HG03066 (cell line): ENCODE measurements around the gene UBE4B.

Source experiments
- ATAC-seq: cut with Tn5 transposase; IDR thresholded peaks from one replicate; pipeline ENCODE4 v1.9.1; 2021; ENCODE audit warnings: low read depth; ENCODE audit not compliant: unreplicated experiment

UBE4B gene

GRCh38 chr1:10033359-10033845 is 644 bp downstream of the UBE4B start:
- ATAC-seq: peak; percentile 11

- no peak for ATAC-seq
These were observed 10.0 kb downstream of the UBE4B start for GRCh38 chr1:10042746-10043145.

GRCh38 chr1:10045480-10046355 is 13.0 kb downstream of the UBE4B start:
- no peak for ATAC-seq

GRCh38 chr1:10046356-10047085 is 13.8 kb downstream of the UBE4B start:
- no peak for ATAC-seq

- ATAC-seq: no peak
These were observed 15.8 kb downstream of the UBE4B start for GRCh38 chr1:10048601-10049000.

GRCh38 chr1:10050611-10051010 is 17.9 kb downstream of the UBE4B start:
- no peak for ATAC-seq

GRCh38 chr1:10051656-10052055 is 18.9 kb downstream of the UBE4B start:
- ATAC-seq: no peak

GRCh38 chr1:10052347-10052746 is 19.6 kb downstream of the UBE4B start:
- ATAC-seq: no peak

GRCh38 chr1:10054465-10054864 is 21.7 kb downstream of the UBE4B start:
- no peak for ATAC-seq

GRCh38 chr1:10056599-10056987 is 23.8 kb downstream of the UBE4B start:
- ATAC-seq: no peak

- ATAC-seq: no peak
These were observed 24.6 kb downstream of the UBE4B start for GRCh38 chr1:10057343-10057742.

- ATAC-seq: no peak
These were observed 25.0 kb downstream of the UBE4B start for GRCh38 chr1:10057796-10058195.

GRCh38 chr1:10059342-10059718 is 26.6 kb downstream of the UBE4B start:
- ATAC-seq: no peak

GRCh38 chr1:10060311-10061100 is 27.7 kb downstream of the UBE4B start:
- no peak for ATAC-seq

- ATAC-seq: no peak
These were observed 28.5 kb downstream of the UBE4B start for GRCh38 chr1:10061276-10061675.

GRCh38 chr1:10063878-10064277 is 31.1 kb downstream of the UBE4B start:
- no peak for ATAC-seq

- no peak for ATAC-seq
These were observed 31.9 kb downstream of the UBE4B start for GRCh38 chr1:10064416-10065343.

GRCh38 chr1:10065344-10065685 is 32.6 kb downstream of the UBE4B start:
- no peak for ATAC-seq

GRCh38 chr1:10065760-10066159 is 33.0 kb downstream of the UBE4B start:
- no peak for ATAC-seq
